ENCODE results near the gene SCYGR4.
"Not testable (repeated sequence)": the region's sequence is repeated elsewhere in the genome, so short reads cannot be mapped to it uniquely, and the experiment has no call there.

The SCYGR4 gene

DNA sequence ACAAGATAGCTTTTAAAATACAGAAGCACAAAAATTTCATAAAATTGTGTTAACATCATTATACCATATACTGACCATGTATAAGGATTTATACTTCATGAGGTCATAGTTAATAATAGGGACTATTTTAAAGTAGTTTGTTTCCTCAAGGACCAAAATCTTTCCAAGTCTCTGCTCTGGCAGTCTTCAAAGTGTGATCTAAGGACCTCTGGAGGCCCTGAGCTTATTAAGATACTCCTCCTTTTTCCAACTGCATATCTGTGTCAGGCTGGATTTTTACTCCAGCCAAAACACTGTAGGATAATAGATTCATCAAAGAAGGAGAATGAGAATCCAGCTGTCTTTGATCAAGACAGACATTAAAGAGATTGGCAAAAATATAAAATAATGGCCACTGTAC is 20.3 kb upstream of the SCYGR4 start:
- Histone ChIP-seq H3K9me3 (ENCODE audit: control insufficient read depth in 1 of 2, low read length in 2 of 2) (no peaks in the 10 kb centered on the region), H3K4me1 (ENCODE audit: control insufficient read depth in 1 of 2, insufficient read depth in 2 of 2, low read length in 2 of 2) (no peaks in the 10 kb centered on the region), H3K4me3 (ENCODE audit: low read depth in 1 of 2, low read length in 2 of 2) (no peak overlapping the region), H3K36me3 (ENCODE audit: control insufficient read depth in 1 of 2, insufficient read depth in 2 of 2, low read length in 2 of 2) (no peaks in the 10 kb centered on the region), H3K27ac (ENCODE audit: low read length) (no peak overlapping the region), H3K27me3 (ENCODE audit: low read depth, low read length) (no peaks in the 10 kb centered on the region)

DNA sequence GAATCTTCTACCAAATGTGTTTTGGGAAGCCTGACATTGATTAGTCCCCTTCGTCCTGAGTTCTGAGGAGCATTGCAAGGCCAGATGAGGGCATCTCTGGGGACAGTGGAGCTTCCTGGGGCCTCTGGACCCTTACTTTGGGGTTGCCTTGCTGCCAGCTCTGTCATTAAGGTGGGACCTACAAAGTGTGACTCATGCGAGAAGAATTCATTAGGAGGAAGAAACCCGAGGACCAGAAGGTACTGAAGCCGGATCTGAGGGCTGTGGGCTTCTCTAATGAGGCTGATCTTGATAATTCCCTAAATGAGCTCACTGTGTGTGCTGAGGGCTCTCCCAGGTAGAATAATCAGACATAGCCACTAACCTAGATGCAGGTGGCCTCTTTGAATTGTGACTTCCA is 19.3 kb upstream of the SCYGR4 start:
- Histone ChIP-seq H3K4me3 (ENCODE audit: low read depth in 1 of 2, low read length in 2 of 2) (no peak overlapping the region), H3K27ac (ENCODE audit: low read length) (no peak overlapping the region), H3K36me3 (ENCODE audit: control insufficient read depth in 1 of 2, insufficient read depth in 2 of 2, low read length in 2 of 2) (no peaks in the 10 kb centered on the region), H3K27me3 (ENCODE audit: low read depth, low read length) (no peaks in the 10 kb centered on the region), H3K4me1 (ENCODE audit: control insufficient read depth in 1 of 2, insufficient read depth in 2 of 2, low read length in 2 of 2) (no peaks in the 10 kb centered on the region), H3K9me3 (ENCODE audit: control insufficient read depth in 1 of 2, low read length in 2 of 2) (no peaks in the 10 kb centered on the region)

DNA sequence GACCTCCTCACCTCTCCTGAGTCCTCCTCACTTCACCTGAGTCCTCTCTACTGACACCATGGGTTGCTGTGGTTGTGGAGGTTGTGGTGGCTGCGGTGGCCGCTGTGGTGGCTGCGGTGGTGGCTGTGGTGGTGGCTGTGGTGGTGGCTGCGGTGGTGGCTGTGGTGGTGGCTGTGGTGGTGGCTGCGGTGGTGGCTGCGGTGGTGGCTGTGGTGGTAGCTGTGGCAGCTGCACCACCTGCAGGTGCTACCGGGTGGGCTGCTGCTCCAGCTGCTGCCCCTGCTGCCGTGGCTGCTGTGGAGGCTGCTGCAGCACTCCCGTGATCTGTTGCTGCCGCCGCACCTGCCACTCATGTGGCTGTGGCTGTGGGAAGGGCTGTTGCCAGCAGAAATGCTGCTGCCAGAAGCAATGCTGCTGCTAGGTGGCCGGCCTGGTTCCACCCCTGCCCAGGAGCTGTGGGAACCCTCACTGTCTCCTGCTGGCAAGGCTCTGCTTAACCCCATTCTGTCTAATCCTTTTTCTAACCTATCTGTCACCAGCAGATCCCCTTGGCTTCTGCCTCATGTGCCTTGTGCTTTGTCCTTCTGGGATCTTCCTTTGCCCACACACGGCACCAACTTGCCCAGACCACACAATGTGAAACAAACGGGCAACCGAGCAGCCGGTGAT is 18.3 kb upstream of the SCYGR4 start, which contains the start of gene SCYGR2:
Gene SCYGR2 (plus strand): TSS at position 59 of the 669 bp plus-strand sequence. CDS start 0 bp downstream, at position 59.
- H3K4me3 ChIP-seq (ENCODE audit: low read depth in 1 of 2, low read length in 2 of 2); H3K27me3 ChIP-seq (ENCODE audit: low read depth, low read length); H3K9me3 ChIP-seq (ENCODE audit: control insufficient read depth in 1 of 2, low read length in 2 of 2); H3K27ac ChIP-seq (ENCODE audit: low read length); H3K36me3 ChIP-seq (ENCODE audit: control insufficient read depth in 1 of 2, insufficient read depth in 2 of 2, low read length in 2 of 2); H3K4me1 ChIP-seq (ENCODE audit: control insufficient read depth in 1 of 2, insufficient read depth in 2 of 2, low read length in 2 of 2): not testable (repeated sequence)

DNA sequence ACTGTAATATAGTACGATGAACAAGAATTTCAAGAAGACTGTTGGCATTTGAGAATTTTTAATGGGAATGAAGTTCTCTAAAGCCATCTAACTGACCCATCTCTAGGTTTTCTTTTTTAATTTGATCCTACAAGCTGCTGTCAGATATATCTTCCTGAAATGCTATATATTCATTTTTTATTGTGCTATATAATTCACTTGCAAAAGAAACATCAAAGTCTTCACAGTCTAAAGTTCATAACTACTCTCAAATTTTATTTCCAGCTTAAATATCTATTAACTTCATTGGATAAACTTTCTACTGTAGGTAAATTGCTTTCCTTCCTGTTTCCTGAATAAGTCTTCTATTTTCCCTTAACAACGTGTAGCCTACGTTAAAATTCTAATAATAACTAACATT is 14.9 kb upstream of the SCYGR4 start:
- no peaks in the 10 kb centered on the region for H3K9me3 ChIP-seq (ENCODE audit: control insufficient read depth in 1 of 2, low read length in 2 of 2)

DNA sequence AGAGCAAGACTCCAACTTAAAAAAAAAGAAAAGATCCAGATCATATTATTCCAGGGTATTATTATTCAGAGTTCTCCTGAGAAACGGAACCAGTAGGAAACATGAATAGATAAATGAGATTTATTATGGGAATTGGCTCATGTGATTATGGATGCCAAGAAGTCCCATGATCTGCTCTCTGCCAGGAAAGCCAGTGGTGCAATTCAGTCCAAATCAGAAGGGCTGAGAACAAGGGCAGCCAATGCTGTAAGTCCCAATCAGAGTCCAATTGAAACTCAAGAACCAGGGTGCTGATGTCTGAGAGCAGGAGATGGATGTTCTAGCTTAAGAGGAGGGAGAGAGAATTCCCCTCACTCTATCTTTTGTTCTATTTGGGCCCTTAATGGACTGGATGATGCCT is 10.8 kb upstream of the SCYGR4 start:
- H3K36me3 ChIP-seq (ENCODE audit: control insufficient read depth in 1 of 2, insufficient read depth in 2 of 2, low read length in 2 of 2), result no peaks in the 10 kb centered on the region
- H3K27me3 ChIP-seq (ENCODE audit: low read depth, low read length), result no peaks in the 10 kb centered on the region
- H3K27ac ChIP-seq (ENCODE audit: low read length), result no peak overlapping the region
- H3K9me3 ChIP-seq (ENCODE audit: control insufficient read depth in 1 of 2, low read length in 2 of 2), result no peaks in the 10 kb centered on the region
- H3K4me3 ChIP-seq (ENCODE audit: low read depth in 1 of 2, low read length in 2 of 2), result no peak overlapping the region
- no peaks in the 10 kb centered on the region for H3K4me1 ChIP-seq (ENCODE audit: control insufficient read depth in 1 of 2, insufficient read depth in 2 of 2, low read length in 2 of 2)

More for the DNA sequence above, 14.9 kb upstream of the SCYGR4 start:
- Histone ChIP-seq H3K36me3 (ENCODE audit: control insufficient read depth in 1 of 2, insufficient read depth in 2 of 2, low read length in 2 of 2) (no peaks in the 10 kb centered on the region), H3K4me1 (ENCODE audit: control insufficient read depth in 1 of 2, insufficient read depth in 2 of 2, low read length in 2 of 2) (no peaks in the 10 kb centered on the region), H3K27me3 (ENCODE audit: low read depth, low read length) (no peaks in the 10 kb centered on the region), H3K4me3 (ENCODE audit: low read depth in 1 of 2, low read length in 2 of 2) (no peak overlapping the region), H3K27ac (ENCODE audit: low read length) (no peak overlapping the region)

DNA sequence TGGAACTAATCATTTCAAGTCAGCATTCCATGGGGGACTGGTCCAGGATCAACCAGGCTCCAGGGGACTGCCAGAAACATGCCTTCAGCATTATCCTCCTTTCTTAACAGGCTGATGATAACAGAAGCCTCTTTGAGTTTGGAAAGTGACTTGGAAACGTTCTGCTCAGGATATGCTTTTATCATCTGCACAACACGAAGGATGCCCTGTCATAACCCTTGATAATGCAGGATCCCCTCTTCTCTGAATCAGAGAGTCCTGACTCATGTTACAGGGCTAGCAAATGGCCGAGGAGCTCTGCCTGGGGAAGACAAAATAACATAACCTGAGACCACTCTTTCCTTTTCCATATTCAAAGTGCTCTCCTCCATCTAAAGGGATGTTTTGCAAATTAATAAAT is 9.4 kb upstream of the SCYGR4 start:
- H3K4me1 ChIP-seq (ENCODE audit: control insufficient read depth in 1 of 2, insufficient read depth in 2 of 2, low read length in 2 of 2), result no peaks in the 10 kb centered on the region
- no peak overlapping the region for H3K4me3 ChIP-seq (ENCODE audit: low read depth in 1 of 2, low read length in 2 of 2)
- no peaks in the 10 kb centered on the region for H3K27me3 ChIP-seq (ENCODE audit: low read depth, low read length)
- H3K36me3 ChIP-seq (ENCODE audit: control insufficient read depth in 1 of 2, insufficient read depth in 2 of 2, low read length in 2 of 2), result no peaks in the 10 kb centered on the region
- H3K9me3 ChIP-seq (ENCODE audit: control insufficient read depth in 1 of 2, low read length in 2 of 2), result no peaks in the 10 kb centered on the region
- H3K27ac ChIP-seq (ENCODE audit: low read length), result no peak overlapping the region

DNA sequence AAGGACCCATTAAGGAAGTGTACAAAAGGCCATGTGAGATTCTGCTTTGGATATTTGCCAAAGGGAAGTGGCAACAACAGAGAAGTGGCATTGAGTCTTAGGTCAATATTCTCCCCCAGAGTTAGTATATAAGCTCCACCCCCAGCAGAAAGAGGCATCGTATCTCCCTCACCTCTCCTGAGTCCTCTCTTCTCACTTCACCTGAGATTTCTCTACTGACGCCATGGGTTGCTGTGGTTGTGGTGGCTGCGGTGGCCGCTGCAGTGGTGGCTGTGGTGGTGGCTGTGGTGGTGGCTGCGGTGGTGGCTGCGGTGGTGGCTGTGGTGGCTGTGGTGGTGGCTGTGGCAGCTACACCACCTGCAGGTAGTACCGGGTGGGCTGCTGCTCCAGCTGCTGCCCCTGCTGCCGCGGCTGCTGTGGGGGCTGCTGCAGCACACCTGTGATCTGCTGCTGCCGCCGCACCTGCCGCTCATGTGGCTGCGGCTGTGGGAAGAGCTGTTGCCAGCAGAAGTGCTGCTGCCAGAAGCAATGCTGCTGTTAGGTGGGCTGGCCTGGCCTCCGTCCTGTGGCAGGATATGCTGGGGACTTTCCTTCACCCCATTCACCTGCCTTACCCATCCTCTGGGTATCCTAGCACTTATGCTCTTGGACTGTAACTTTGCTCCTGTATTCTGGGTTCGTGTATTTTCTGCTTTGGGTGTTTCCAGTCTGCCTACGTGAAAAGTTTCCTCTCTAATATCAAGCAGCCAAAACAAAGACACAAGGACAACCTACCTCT is 8.5 kb upstream of the SCYGR4 start:
- H3K4me3 ChIP-seq (ENCODE audit: low read depth in 1 of 2, low read length in 2 of 2), result no peak overlapping the region
- H3K36me3 ChIP-seq (ENCODE audit: control insufficient read depth in 1 of 2, insufficient read depth in 2 of 2, low read length in 2 of 2), result no peaks in the 10 kb centered on the region

DNA sequence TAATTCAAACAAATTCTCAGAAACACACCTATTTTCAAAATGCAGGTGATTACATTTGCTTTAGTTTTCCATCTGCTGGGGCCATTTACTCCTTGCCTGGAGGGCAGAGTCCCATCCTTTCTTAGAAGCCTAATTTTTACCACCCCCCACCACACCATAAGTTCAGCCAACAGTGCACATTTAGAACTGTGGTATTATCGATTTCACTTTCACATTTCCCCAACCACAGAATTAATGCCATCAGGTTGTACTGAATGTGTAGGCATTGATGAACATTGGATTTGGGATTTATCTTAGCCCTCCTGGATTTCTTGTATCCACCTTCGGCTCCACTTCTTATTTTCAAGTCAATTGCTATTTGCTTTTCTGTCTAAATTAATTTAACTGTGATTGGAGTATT is 7.2 kb upstream of the SCYGR4 start:
- Histone ChIP-seq H3K4me1 (ENCODE audit: control insufficient read depth in 1 of 2, insufficient read depth in 2 of 2, low read length in 2 of 2) (no peaks in the 10 kb centered on the region), H3K36me3 (ENCODE audit: control insufficient read depth in 1 of 2, insufficient read depth in 2 of 2, low read length in 2 of 2) (no peaks in the 10 kb centered on the region), H3K9me3 (ENCODE audit: control insufficient read depth in 1 of 2, low read length in 2 of 2) (no peaks in the 10 kb centered on the region), H3K27me3 (ENCODE audit: low read depth, low read length) (no peaks in the 10 kb centered on the region), H3K4me3 (ENCODE audit: low read depth in 1 of 2, low read length in 2 of 2) (no peak overlapping the region), H3K27ac (ENCODE audit: low read length) (no peak overlapping the region)

More for the DNA sequence above, 8.5 kb upstream of the SCYGR4 start:
- H3K27me3 ChIP-seq (ENCODE audit: low read depth, low read length), result no peaks in the 10 kb centered on the region
- H3K9me3 ChIP-seq (ENCODE audit: control insufficient read depth in 1 of 2, low read length in 2 of 2), result no peaks in the 10 kb centered on the region
- no peak overlapping the region for H3K27ac ChIP-seq (ENCODE audit: low read length)
- no peaks in the 10 kb centered on the region for H3K4me1 ChIP-seq (ENCODE audit: control insufficient read depth in 1 of 2, insufficient read depth in 2 of 2, low read length in 2 of 2)

DNA sequence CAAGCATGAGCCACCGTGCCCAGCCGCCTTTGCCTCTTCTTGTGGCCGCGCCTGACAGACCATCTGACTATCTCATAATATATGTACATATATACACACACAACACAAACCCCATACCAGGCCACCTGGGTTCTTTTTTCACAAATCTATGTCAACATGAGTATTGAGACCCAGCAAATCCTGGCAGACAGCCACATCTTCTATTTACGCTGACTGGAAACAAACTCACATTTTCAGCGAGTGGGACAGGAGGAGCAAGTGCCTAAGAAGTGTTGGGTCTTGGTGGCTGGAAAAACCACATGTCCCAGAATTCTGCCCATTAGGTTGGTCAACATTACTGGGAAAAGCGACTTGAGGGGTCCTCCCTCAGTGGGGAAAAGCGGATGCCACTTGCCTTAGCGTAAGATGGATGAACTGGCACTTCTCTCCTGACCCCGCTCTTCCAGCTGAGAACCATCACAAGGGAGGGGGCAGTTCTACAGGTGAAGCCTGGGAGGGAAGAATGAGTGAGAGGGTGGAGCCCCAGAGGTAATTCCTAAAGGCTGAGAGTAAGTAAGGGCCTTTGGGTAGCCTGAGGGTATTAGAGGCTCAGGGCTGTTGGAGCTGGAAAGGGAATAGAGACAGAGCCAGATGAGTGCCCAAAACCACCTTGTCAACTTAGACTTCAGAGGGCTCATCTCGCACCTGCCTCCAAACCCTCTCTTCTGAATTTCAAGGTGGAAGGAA is 4.6 kb upstream of the SCYGR4 start:
- no peaks in the 10 kb centered on the region for H3K36me3 ChIP-seq (ENCODE audit: control insufficient read depth in 1 of 2, insufficient read depth in 2 of 2, low read length in 2 of 2)
- no peaks in the 10 kb centered on the region for H3K27me3 ChIP-seq (ENCODE audit: low read depth, low read length)
- no peak overlapping the region for H3K4me3 ChIP-seq (ENCODE audit: low read depth in 1 of 2, low read length in 2 of 2)
- peaks cover 0 to 6% of the 10 kb centered on the region in 2 donors for H3K4me1 ChIP-seq (ENCODE audit: control insufficient read depth in 1 of 2, insufficient read depth in 2 of 2, low read length in 2 of 2)
- H3K27ac ChIP-seq (ENCODE audit: low read length), result no peak overlapping the region
- no peaks in the 10 kb centered on the region for H3K9me3 ChIP-seq (ENCODE audit: control insufficient read depth in 1 of 2, low read length in 2 of 2)

DNA sequence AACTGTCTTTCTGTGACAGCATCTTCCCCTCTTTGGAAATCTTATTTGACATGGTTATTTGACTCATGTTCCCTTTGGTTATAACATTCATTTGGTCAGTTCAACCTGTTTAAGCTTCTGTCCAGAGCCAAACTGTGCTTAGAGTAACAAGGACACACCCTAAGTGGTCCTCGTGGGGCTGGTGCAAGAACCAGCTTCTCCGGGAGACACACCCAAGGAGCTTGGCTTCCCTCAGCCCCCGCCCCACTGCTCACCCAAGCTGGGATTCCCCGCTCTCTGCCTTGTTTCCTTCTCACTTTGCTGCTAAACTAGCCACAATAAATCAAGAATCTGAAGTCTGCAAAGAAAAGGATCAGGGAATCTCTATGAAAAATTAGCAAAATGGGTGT is 4.0 kb upstream of the SCYGR4 start:
- no peaks in the 10 kb centered on the region for H3K9me3 ChIP-seq (ENCODE audit: control insufficient read depth in 1 of 2, low read length in 2 of 2)
- peaks cover 0 to 6% of the 10 kb centered on the region in 2 donors for H3K4me1 ChIP-seq (ENCODE audit: control insufficient read depth in 1 of 2, insufficient read depth in 2 of 2, low read length in 2 of 2)
- no peak overlapping the region for H3K27ac ChIP-seq (ENCODE audit: low read length)
- H3K4me3 ChIP-seq (ENCODE audit: low read depth in 1 of 2, low read length in 2 of 2), result no peak overlapping the region
- H3K27me3 ChIP-seq (ENCODE audit: low read depth, low read length), result no peaks in the 10 kb centered on the region
- H3K36me3 ChIP-seq (ENCODE audit: control insufficient read depth in 1 of 2, insufficient read depth in 2 of 2, low read length in 2 of 2), result no peaks in the 10 kb centered on the region

DNA sequence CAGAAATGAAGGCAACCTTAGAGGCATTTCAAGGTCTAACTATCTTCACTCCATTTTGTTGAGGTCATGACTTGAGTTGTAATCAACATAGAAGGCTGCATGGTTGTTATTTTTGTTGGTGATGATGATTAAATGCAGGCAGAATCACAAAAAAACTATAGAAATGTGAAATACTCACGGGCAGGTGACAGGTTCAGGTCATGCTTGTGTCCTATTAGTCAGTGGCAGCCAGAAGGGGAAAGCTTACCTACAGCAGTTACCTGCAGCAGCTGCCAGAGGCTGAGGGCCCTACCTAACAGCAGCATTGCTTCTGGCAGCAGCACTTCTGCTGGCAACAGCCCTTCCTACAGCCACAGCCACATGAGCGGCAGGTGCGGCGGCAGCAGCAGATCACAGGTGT is 3.1 kb upstream of the SCYGR4 start:
- Histone ChIP-seq H3K4me1 (ENCODE audit: control insufficient read depth in 1 of 2, insufficient read depth in 2 of 2, low read length in 2 of 2) (peaks cover 0 to 6% of the 10 kb centered on the region in 2 donors), H3K4me3 (ENCODE audit: low read depth in 1 of 2, low read length in 2 of 2) (no peak overlapping the region), H3K9me3 (ENCODE audit: control insufficient read depth in 1 of 2, low read length in 2 of 2) (no peaks in the 10 kb centered on the region), H3K27me3 (ENCODE audit: low read depth, low read length) (no peaks in the 10 kb centered on the region), H3K36me3 (ENCODE audit: control insufficient read depth in 1 of 2, insufficient read depth in 2 of 2, low read length in 2 of 2) (no peaks in the 10 kb centered on the region), H3K27ac (ENCODE audit: low read length) (no peak overlapping the region)
